Measurements from ENCODE around the gene G6PD.

- TF ChIP-seq, protein P1, sequence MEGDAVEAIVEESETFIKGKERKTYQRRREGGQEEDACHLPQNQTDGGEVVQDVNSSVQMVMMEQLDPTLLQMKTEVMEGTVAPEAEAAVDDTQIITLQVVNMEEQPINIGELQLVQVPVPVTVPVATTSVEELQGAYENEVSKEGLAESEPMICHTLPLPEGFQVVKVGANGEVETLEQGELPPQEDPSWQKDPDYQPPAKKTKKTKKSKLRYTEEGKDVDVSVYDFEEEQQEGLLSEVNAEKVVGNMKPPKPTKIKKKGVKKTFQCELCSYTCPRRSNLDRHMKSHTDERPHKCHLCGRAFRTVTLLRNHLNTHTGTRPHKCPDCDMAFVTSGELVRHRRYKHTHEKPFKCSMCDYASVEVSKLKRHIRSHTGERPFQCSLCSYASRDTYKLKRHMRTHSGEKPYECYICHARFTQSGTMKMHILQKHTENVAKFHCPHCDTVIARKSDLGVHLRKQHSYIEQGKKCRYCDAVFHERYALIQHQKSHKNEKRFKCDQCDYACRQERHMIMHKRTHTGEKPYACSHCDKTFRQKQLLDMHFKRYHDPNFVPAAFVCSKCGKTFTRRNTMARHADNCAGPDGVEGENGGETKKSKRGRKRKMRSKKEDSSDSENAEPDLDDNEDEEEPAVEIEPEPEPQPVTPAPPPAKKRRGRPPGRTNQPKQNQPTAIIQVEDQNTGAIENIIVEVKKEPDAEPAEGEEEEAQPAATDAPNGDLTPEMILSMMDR (IDR thresholded peaks at IDR 0.05) = no peak
- no peak for TF ChIP-seq ZFX (IDR thresholded peaks at IDR 0.05; ENCODE audit: borderline replicate concordance)
Measured at GRCh38 chrX:154594491-154594890, 47.8 kb upstream of the G6PD start.
